HEK293T (cell line): ENCODE data around the gene HSPA9.

Source experiments
- ARNT ChIP-seq: fragments of 450-650 bp; IDR thresholded peaks from 2 replicates; pipeline ENCODE4 v1.6.1; 2017; ENCODE audit warnings: mild to moderate bottlenecking
- BHLHE40 ChIP-seq: fragments of 450-650 bp; IDR thresholded peaks from 2 replicates; pipeline ENCODE4 v1.6.1; 2016; ENCODE audit warnings: mild to moderate bottlenecking, moderate library complexity, borderline replicate concordance
- CTBP1 ChIP-seq: fragments of 450-650 bp; IDR thresholded peaks from 2 replicates; pipeline ENCODE4 v1.6.1; 2016; ENCODE audit warnings: borderline replicate concordance
- ELF4 ChIP-seq: fragments of 450-650 bp; IDR thresholded peaks from 2 replicates; pipeline ENCODE4 v1.6.1; 2017; ENCODE audit warnings: antibody characterized with exemption
- FOXM1 ChIP-seq: fragments of 450-650 bp; IDR thresholded peaks from 2 replicates; pipeline ENCODE4 v1.6.1; 2017; ENCODE audit warnings: mild to moderate bottlenecking, borderline replicate concordance
- NFRKB ChIP-seq: fragments of 450-650 bp; IDR thresholded peaks from 2 replicates; pipeline ENCODE4 v1.6.1; 2016; ENCODE audit warnings: mild to moderate bottlenecking, moderate library complexity
- SP1 ChIP-seq: fragments of 450-650 bp; IDR thresholded peaks from 2 replicates; pipeline ENCODE4 v1.6.1; 2017
- TF ChIP-seq, protein P1 (sequence below): fragments of 450-650 bp; IDR thresholded peaks from 2 replicates; pipeline ENCODE4 v1.6.1; 2016

DNA sequence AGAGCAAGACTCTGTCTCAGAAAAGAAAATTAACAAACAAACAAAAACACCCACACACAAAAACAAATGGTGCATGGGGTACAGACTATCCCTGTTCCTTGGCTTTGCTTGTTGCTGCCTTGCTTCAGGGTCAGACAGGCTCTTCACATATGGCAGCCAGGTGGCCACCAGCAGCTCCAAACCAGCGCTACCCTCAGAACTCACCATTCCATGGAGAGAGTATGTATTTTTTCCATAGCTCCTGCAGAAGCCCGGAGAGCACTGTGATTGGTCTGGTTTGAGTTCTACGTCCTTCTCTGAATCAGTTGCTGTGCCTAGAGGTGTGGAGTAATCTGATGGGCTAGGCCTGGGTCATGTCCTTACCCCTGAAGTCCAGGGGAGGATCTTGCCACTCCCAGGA lies 25.2 kb upstream of the HSPA9 start:
- TF ChIP-seq SP1 (no peak), FOXM1 (no peak), ARNT (no peak), ELF4 (no peak), BHLHE40 (no peak), CTBP1 (no peak), NFRKB (no peak)
- TF ChIP-seq, protein P1, sequence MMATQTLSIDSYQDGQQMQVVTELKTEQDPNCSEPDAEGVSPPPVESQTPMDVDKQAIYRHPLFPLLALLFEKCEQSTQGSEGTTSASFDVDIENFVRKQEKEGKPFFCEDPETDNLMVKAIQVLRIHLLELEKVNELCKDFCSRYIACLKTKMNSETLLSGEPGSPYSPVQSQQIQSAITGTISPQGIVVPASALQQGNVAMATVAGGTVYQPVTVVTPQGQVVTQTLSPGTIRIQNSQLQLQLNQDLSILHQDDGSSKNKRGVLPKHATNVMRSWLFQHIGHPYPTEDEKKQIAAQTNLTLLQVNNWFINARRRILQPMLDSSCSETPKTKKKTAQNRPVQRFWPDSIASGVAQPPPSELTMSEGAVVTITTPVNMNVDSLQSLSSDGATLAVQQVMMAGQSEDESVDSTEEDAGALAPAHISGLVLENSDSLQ, result no peak
